Measurements from ENCODE around the gene COMP. TPM values are rescaled to one million over a fixed set of nuclear protein-coding genes. Genes with fewer than 3 reads are reported as not detected.
"Not testable (repeated sequence)": the region's sequence is repeated elsewhere in the genome, so short reads cannot be mapped to it uniquely, and the experiment has no call there.

Gene COMP
- total and polyA plus RNA-seq, 2 experiments from 2014 or later = 0.09 to 0.46 TPM

DNA sequence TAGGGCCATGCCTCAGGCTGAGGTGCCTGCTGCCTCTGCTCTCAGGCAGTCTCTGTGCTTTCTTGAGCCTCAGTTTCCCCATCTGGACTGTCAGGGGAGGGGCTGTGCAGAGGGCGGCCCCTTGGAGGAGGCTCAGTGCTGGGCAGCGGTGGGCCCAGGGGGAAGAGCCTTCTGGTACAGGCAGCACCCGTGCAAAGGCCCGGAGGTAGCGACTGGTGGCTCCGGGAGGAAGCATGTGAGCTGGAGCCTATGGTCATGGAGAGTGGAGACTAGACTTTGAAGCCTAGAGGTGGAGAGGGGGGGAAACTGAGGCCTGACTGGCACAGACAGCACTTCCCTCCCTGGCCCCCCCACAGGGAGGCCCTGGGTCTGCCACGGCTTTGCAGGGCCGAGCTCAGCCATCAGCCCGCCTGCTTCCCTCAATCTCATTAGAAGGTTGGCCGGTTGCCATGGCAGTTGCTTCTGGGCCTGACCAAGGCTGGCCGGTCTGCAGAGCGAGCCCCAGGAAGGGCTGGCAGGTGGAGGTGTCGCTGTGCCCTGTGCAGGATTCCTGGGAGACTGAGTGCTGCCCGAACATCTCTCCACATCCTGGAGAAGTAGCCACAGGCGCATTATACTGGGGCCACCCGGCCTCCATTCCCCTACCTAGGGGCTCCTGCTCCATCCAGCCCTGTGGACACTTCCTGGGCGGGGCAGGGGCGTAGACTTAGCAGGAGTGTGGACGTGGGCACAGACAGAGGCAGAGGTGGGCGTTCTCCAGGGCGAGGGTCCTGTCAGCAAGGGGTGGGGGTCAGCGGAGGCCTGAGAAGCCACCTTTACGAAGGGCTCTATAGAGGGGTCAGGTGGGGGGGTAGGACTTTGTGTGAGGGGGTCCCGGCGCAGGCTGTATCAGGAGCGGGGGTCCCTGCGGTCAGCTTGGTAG lies 54.4 kb downstream of the COMP start:
- no peak for DNase-seq (ENCODE audit: low read depth in 1 of 2, low spot score in 1 of 2)
- no peak overlapping the region for H3K27ac ChIP-seq
- TF ChIP-seq, protein P1, sequence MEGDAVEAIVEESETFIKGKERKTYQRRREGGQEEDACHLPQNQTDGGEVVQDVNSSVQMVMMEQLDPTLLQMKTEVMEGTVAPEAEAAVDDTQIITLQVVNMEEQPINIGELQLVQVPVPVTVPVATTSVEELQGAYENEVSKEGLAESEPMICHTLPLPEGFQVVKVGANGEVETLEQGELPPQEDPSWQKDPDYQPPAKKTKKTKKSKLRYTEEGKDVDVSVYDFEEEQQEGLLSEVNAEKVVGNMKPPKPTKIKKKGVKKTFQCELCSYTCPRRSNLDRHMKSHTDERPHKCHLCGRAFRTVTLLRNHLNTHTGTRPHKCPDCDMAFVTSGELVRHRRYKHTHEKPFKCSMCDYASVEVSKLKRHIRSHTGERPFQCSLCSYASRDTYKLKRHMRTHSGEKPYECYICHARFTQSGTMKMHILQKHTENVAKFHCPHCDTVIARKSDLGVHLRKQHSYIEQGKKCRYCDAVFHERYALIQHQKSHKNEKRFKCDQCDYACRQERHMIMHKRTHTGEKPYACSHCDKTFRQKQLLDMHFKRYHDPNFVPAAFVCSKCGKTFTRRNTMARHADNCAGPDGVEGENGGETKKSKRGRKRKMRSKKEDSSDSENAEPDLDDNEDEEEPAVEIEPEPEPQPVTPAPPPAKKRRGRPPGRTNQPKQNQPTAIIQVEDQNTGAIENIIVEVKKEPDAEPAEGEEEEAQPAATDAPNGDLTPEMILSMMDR (IDR thresholded peaks at IDR 0.05; ENCODE audit: low read depth, low read length) = no peak
- peaks cover 25% of the 10 kb centered on the region for H3K4me1 ChIP-seq (ENCODE audit: low read depth)
- no peaks in the 10 kb centered on the region for H3K27me3 ChIP-seq
- no peaks in the 10 kb centered on the region for H3K9me3 ChIP-seq (ENCODE audit: low read depth)
- H3K36me3 ChIP-seq = no peaks in the 10 kb centered on the region
- no peak overlapping the region for H3K4me3 ChIP-seq

DNA sequence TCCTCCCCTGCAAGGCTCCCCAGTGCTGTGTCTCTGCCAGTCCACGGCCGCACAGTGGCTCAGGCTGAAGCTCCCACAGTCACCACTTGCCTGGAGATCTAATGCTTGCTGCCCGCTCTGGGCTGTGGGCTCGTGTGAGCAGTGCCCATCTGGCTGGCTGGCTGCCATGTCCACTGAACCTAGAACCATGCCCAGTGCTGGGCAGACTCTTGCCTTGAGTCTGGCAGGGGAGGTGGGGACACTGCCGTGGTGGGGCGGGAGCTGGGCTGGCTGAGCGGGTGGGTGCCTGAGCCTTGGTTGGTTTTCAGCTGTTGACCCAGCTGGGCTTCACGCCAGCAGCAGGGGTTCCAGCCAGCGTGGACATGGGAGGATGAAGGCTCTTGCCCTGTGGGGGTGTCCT lies 55.4 kb downstream of the COMP start:
- H3K4me3 ChIP-seq = no peak overlapping the region
- H3K36me3 ChIP-seq = no peaks in the 10 kb centered on the region
- DNase-seq (ENCODE audit: low read depth in 1 of 2, low spot score in 1 of 2) = no peak
- H3K4me1 ChIP-seq (ENCODE audit: low read depth) = peaks cover 22% of the 10 kb centered on the region
- no peak overlapping the region for H3K27ac ChIP-seq
- no peaks in the 10 kb centered on the region for H3K9me3 ChIP-seq (ENCODE audit: low read depth)
- no peaks in the 10 kb centered on the region for H3K27me3 ChIP-seq
- TF ChIP-seq, protein P1 (IDR thresholded peaks at IDR 0.05; ENCODE audit: low read depth, low read length) = no peak

DNA sequence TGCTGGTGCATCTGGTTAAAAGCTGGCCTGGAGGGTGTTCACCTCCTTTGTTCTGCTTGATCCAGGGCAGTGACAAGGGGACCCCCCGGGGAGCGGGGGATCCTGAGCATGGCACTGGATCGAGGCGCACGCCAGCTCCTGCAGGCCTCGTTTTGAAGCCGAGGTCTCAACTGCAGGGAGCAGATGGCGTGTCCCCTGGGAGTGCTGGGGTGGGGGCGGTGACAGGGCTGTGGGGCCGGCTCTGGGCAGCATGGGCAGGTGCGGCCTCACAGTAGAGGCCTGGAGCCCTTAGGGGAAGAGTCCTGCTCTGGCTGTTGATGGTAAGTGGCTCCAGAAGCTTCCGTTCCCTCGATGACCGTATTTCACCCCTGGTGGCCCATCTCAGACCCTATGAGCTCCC lies 55.8 kb downstream of the COMP start:
- no peak for DNase-seq (ENCODE audit: low read depth in 1 of 2, low spot score in 1 of 2)
- H3K4me3 ChIP-seq = no peak overlapping the region
- H3K36me3 ChIP-seq = no peaks in the 10 kb centered on the region
- no peaks in the 10 kb centered on the region for H3K27me3 ChIP-seq
- H3K9me3 ChIP-seq (ENCODE audit: low read depth) = no peaks in the 10 kb centered on the region
- peaks cover 18% of the 10 kb centered on the region for H3K4me1 ChIP-seq (ENCODE audit: low read depth)
- TF ChIP-seq, protein P1 (IDR thresholded peaks at IDR 0.05; ENCODE audit: low read depth, low read length) = no peak
- no peak overlapping the region for H3K27ac ChIP-seq

DNA sequence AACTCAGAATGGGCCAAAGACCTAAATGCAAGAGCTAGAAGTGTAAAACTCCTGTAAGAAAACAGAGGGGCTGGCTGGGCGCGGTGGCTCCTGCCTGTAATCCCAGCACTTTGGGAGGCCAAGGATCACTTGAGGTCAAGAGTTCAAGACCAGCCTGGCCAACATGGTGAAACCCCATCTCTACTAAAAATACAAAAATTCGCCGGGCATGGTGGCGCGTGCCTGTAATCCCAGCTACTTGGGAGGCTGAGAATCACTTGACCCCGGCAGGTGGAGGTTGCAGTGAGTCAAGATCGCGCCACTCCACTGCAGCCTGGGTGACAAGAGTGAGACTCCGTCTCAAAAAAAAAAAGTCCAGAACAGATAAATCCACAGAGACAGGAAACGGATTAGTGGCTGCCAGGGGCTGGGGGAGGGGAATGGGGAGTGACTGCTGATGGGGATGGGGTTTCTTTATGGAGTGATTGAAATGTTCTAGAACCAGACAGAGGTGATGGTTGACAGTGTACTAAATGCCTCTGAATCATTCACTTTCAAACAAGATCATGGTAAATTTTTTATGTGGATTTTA lies 57.3 kb downstream of the COMP start:
- not testable (repeated sequence) for DNase-seq (ENCODE audit: low read depth in 1 of 2, low spot score in 1 of 2); H3K9me3 ChIP-seq (ENCODE audit: low read depth); H3K27ac ChIP-seq; H3K27me3 ChIP-seq; H3K36me3 ChIP-seq; H3K4me3 ChIP-seq
- peaks cover 14% of the 10 kb centered on the region for H3K4me1 ChIP-seq (ENCODE audit: low read depth)

DNA sequence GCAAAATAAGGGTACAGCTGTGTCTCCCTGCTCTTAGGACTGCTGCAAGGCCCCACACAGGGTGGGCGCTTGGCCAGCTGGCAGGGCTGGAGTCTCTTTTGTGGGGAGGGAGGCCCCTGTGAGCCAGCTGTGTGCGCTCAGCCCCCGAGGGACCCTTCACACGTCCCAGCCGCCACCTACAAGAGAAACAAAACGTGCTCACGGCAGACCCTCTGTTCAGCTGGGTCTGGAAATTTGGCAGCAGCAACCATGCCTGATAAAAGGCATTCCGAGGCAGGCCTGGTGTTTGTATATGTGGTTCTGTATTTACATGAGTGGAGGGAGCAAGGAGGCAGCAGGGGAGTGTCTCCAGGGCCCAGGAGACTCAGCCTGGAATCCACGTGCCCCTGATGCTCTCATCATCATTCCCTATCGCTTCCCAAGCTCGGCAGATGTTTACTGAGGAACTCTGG lies 57.9 kb downstream of the COMP start:
- no peaks in the 10 kb centered on the region for H3K27me3 ChIP-seq
- H3K4me1 ChIP-seq (ENCODE audit: low read depth) = peaks cover 14% of the 10 kb centered on the region
- no peak overlapping the region for H3K4me3 ChIP-seq
- no peaks in the 10 kb centered on the region for H3K36me3 ChIP-seq
- DNase-seq (ENCODE audit: low read depth in 1 of 2, low spot score in 1 of 2) = peak in 1 of 2 donors; percentile 91
- no peaks in the 10 kb centered on the region for H3K9me3 ChIP-seq (ENCODE audit: low read depth)
- no peak overlapping the region for H3K27ac ChIP-seq
- TF ChIP-seq, protein P1 (IDR thresholded peaks at IDR 0.05; ENCODE audit: low read depth, low read length) = no peak

Other genes with a start within 250 kb of the COMP start
- gene FKBP8, start 247.7 kb downstream of the COMP start, total RNA-seq = 514 and 568 TPM in 2 replicates
- 398 and 473 TPM in 2 replicates for gene FKBP8, start 247.7 kb downstream of the COMP start, polyA plus RNA-seq
- gene KXD1, start 233.4 kb downstream of the COMP start, total RNA-seq = 137 and 160 TPM in 2 replicates
- 111 and 127 TPM in 2 replicates for gene KXD1, start 233.4 kb downstream of the COMP start, polyA plus RNA-seq
- 387 and 390 TPM in 2 replicates for gene UBA52, start 219.4 kb downstream of the COMP start, total RNA-seq
- 415 and 457 TPM in 2 replicates for gene UBA52, start 219.4 kb downstream of the COMP start, polyA plus RNA-seq
- gene REX1BD, start 202.5 kb downstream of the COMP start, total RNA-seq = 130 and 133 TPM in 2 replicates
- 141 and 179 TPM in 2 replicates for gene REX1BD, start 202.5 kb downstream of the COMP start, polyA plus RNA-seq
- 0.14 and 0.69 TPM in 2 replicates for gene CRLF1, start 184.5 kb downstream of the COMP start, total RNA-seq
- gene CRLF1, start 184.5 kb downstream of the COMP start, polyA plus RNA-seq = 0.89 and 1.2 TPM in 2 replicates
- gene TMEM59L, start 178.4 kb downstream of the COMP start, total RNA-seq = 0.74 and 1.6 TPM in 2 replicates
- 2.0 and 2.4 TPM in 2 replicates for gene TMEM59L, start 178.4 kb downstream of the COMP start, polyA plus RNA-seq
- 8.6 and 9.5 TPM in 2 replicates for gene KLHL26, start 154.3 kb downstream of the COMP start, total RNA-seq
- 8.0 and 8.2 TPM in 2 replicates for gene KLHL26, start 154.3 kb downstream of the COMP start, polyA plus RNA-seq
- 12.8 and 13.8 TPM in 2 replicates for gene CRTC1, start 107.6 kb downstream of the COMP start, total RNA-seq
- gene CRTC1, start 107.6 kb downstream of the COMP start, polyA plus RNA-seq = 4.0 and 5.8 TPM in 2 replicates
- gene UPF1, start 40.7 kb upstream of the COMP start, total RNA-seq = 77.5 and 121 TPM in 2 replicates
- 36.4 and 37.7 TPM in 2 replicates for gene UPF1, start 40.7 kb upstream of the COMP start, polyA plus RNA-seq
- 15.2 and 16.1 TPM in 2 replicates for gene CERS1, start 104.9 kb upstream of the COMP start, total RNA-seq
- 29.3 and 30.9 TPM in 2 replicates for gene CERS1, start 104.9 kb upstream of the COMP start, polyA plus RNA-seq
- 306 and 478 TPM in 2 replicates for gene COPE, start 128.1 kb upstream of the COMP start, total RNA-seq
- 417 and 523 TPM in 2 replicates for gene COPE, start 128.1 kb upstream of the COMP start, polyA plus RNA-seq
- 57.6 and 65.4 TPM in 2 replicates for gene DDX49, start 128.4 kb upstream of the COMP start, total RNA-seq
- 42.8 and 48.5 TPM in 2 replicates for gene DDX49, start 128.4 kb upstream of the COMP start, polyA plus RNA-seq
- gene HOMER3, start 149.9 kb upstream of the COMP start, total RNA-seq = 55.8 and 62.7 TPM in 2 replicates
- gene HOMER3, start 149.9 kb upstream of the COMP start, polyA plus RNA-seq = 47.0 and 49.0 TPM in 2 replicates
- 90.1 and 126 TPM in 2 replicates for gene SUGP2, start 242.2 kb upstream of the COMP start, total RNA-seq
- gene SUGP2, start 242.2 kb upstream of the COMP start, polyA plus RNA-seq = 120 and 145 TPM in 2 replicates
- 34.6 and 42.2 TPM in 2 replicates for gene ARMC6, start 242.3 kb upstream of the COMP start, total RNA-seq
- gene ARMC6, start 242.3 kb upstream of the COMP start, polyA plus RNA-seq = 22.7 and 31.0 TPM in 2 replicates